ENCODE results near the gene CXorf58.

DNA sequence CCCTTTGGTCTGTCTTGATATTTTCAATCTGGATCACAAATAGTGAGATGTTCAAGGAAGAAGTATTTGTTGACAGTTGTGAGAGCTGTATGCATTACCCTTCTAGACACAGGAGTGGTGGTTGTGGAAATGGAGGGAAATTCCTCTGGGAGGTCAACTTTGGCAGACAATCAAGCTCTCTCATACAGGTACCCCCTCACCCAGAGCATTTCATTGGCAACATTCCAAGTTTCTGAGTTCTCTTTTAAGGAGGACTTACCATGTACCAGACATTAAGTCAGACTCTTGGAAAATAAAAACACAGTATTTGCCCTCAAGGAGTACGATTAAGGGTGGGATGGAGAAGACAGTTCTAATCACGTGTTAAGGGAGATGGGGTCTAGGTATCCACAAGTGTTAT lies 73.9 kb downstream of the CXorf58 start:
- TF ChIP-seq, protein P1, sequence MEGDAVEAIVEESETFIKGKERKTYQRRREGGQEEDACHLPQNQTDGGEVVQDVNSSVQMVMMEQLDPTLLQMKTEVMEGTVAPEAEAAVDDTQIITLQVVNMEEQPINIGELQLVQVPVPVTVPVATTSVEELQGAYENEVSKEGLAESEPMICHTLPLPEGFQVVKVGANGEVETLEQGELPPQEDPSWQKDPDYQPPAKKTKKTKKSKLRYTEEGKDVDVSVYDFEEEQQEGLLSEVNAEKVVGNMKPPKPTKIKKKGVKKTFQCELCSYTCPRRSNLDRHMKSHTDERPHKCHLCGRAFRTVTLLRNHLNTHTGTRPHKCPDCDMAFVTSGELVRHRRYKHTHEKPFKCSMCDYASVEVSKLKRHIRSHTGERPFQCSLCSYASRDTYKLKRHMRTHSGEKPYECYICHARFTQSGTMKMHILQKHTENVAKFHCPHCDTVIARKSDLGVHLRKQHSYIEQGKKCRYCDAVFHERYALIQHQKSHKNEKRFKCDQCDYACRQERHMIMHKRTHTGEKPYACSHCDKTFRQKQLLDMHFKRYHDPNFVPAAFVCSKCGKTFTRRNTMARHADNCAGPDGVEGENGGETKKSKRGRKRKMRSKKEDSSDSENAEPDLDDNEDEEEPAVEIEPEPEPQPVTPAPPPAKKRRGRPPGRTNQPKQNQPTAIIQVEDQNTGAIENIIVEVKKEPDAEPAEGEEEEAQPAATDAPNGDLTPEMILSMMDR (IDR thresholded peaks at IDR 0.05): no peak
- TF ChIP-seq POLR2AphosphoS5 (IDR thresholded peaks at IDR 0.05) (no peak), POLR2A (IDR thresholded peaks at IDR 0.05) (no peak), EP300 (IDR thresholded peaks at IDR 0.05) (no peak)
